CD4-positive, alpha-beta T cell (primary cell): ENCODE results near the gene TCF7L2. TPM values are rescaled to one million over a fixed set of nuclear protein-coding genes. Genes with fewer than 3 reads are reported as not detected.

Source experiments
- ATAC-seq: fragments of 200-7000 bp; cut with Tn5 transposase; one replicate; pipeline ENCODE4 v1.10.0; 2022; ENCODE audit warnings: mild to moderate bottlenecking; ENCODE audit not compliant: poor library complexity
- CTCF ChIA-PET: fragments of 350-600 bp; sonication (Branson Sonifier 250); formaldehyde crosslinking; loops from one replicate; lab custom pipeline; 2021; ENCODE audit warnings: antibody characterized with exemption, inconsistent platforms; lab: Charles Lee
- POLR2A ChIA-PET: fragments of 350-600 bp; sonication (Branson Sonifier 250); formaldehyde crosslinking; loops from one replicate; lab custom pipeline; 2021; ENCODE audit warnings: antibody characterized with exemption, inconsistent platforms; lab: Charles Lee
- DNase-seq, 14 experiments: peaks; one replicate each; pipeline ENCODE4 v3.0.0-alpha.2; 2013 to 2020; ENCODE audit warnings: mixed read lengths in 2 of 14
- H3K27ac ChIP-seq, 2 donors: one replicate each; pipeline versions ENCODE4 v1.5.1 to v1.7.0; 2013; ENCODE audit warnings: low read length in 2 of 2, low read depth in 1 of 2, mild to moderate bottlenecking in 1 of 2
- H3K27me3 ChIP-seq, 2 experiments: 1 replicate in 1 of 2; 2 replicates in 1 of 2; pipeline versions ENCODE4 v1.6.1 to v1.7.0; 2013; ENCODE audit warnings: low read length in 2 of 2, control low read depth in 1 of 2, mild to moderate bottlenecking in 1 of 2, moderate library complexity in 1 of 2; ENCODE audit not compliant: insufficient read depth in 2 of 2, control insufficient read depth in 1 of 2
- H3K36me3 ChIP-seq: one replicate; pipeline ENCODE4 v1.6.1; 2013; ENCODE audit warnings: low read length, control low read depth; ENCODE audit not compliant: insufficient read depth
- H3K4me1 ChIP-seq: one replicate; pipeline ENCODE4 v1.6.1; 2013; ENCODE audit warnings: low read length, control low read depth; ENCODE audit not compliant: insufficient read depth
- H3K4me3 ChIP-seq: one replicate; pipeline ENCODE4 v1.5.1; 2013; ENCODE audit warnings: mild to moderate bottlenecking, low read length, moderate library complexity
- H3K9me3 ChIP-seq, 2 experiments: 1 replicate in 1 of 2; 2 replicates in 1 of 2; pipeline versions ENCODE4 v1.6.1 to v1.7.0; 2013; ENCODE audit warnings: low read length in 2 of 2, mild to moderate bottlenecking in 2 of 2, control low read depth in 1 of 2, moderate library complexity in 1 of 2; ENCODE audit not compliant: control insufficient read depth in 1 of 2, insufficient read depth in 1 of 2
- H3K27ac Mint-ChIP-seq: one replicate; pipeline ENCODE4 v1.8.0; 2020; ENCODE audit warnings: mixed read lengths
- H3K27me3 Mint-ChIP-seq: one replicate; pipeline ENCODE4 v1.8.0; 2021; ENCODE audit warnings: mixed read lengths
- H3K36me3 Mint-ChIP-seq: one replicate; pipeline ENCODE4 v1.8.0; 2021; ENCODE audit warnings: low read depth, mixed read lengths
- H3K4me1 Mint-ChIP-seq: one replicate; pipeline ENCODE4 v1.8.0; 2021; ENCODE audit warnings: low read depth, mixed read lengths
- H3K4me3 Mint-ChIP-seq: one replicate; pipeline ENCODE4 v1.8.0; 2020; ENCODE audit warnings: mild to moderate bottlenecking, mixed read lengths
- H3K9me3 Mint-ChIP-seq: one replicate; pipeline ENCODE4 v1.8.0; 2020; ENCODE audit warnings: mixed read lengths
- CTCF ChIP-seq: fragments of 200-600 bp; IDR thresholded peaks from one replicate; pipeline ENCODE4 v1.8.0; 2022; ENCODE audit warnings: antibody characterized with exemption, mild to moderate bottlenecking
- intact Hi-C, 2 experiments: fragments of 100-400 bp; cut with DNase I in 1 of 2; cut with micrococcal nuclease in 1 of 2; formaldehyde crosslinking; loops; one replicate each; pipeline versions ENCODE4 v1.15.1 to v1.9.0; 2023 to 2025; cut with DNase I, micrococcal nuclease
- total RNA-seq, 174 experiments: library from RNA in 2 of 174; stranded (reverse) in 2 of 174; gene quantifications; one replicate each; pipeline ENCODE4 v1.2.3 and lab custom pipeline; 2021 to 2026

The TCF7L2 gene
- total RNA-seq, 2 experiments from 2014 or later = 4.2 to 4.4 TPM

DNA sequence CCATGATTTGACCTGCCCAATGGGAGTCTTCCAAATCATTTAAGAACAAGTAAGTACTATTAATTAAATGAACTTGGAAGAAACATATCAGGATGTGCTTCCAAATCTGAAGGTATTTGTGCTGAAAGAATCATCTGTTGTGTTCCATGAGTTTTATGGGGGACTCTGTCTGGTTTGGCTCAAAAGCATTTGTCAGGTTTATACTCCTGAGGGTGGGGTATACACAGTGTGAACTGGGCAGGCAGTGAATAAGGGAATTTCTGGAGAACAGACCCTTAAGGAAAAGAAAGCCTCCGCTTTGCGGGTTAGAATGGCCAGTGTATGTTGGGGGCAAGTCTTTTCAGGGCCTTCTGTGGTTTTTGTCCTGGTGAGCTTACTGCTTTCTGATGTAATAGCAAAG is 29.9 kb downstream of the TCF7L2 start:
- Mint-ChIP-seq H3K36me3 (no peaks in the 10 kb centered on the region), H3K4me1 (peaks cover 14% of the 10 kb centered on the region), H3K27ac (no peak overlapping the region), H3K4me3 (no peak overlapping the region), H3K27me3 (peaks cover 69% of the 10 kb centered on the region), H3K9me3 (no peaks in the 10 kb centered on the region)
- intact Hi-C loops = no loop called here
- ATAC-seq = no peak
- CTCF ChIA-PET = no interaction called here
- Histone ChIP-seq H3K4me3 (no peak overlapping the region), H3K4me1 (peaks cover 6% of the 10 kb centered on the region), H3K27ac (no peak overlapping the region), H3K9me3 (no peaks in the 10 kb centered on the region), H3K27me3 (peaks cover 15 to 31% of the 10 kb centered on the region in 2 experiments), H3K36me3 (no peaks in the 10 kb centered on the region)
- POLR2A ChIA-PET = no interaction called here
- no peak for DNase-seq
- TF ChIP-seq CTCF = no peak

- Histone ChIP-seq H3K4me1 (peaks cover 6% of the 10 kb centered on the region), H3K9me3 (no peaks in the 10 kb centered on the region), H3K27me3 (peaks cover 16 to 40% of the 10 kb centered on the region in 2 experiments), H3K4me3 (no peak overlapping the region), H3K36me3 (no peaks in the 10 kb centered on the region), H3K27ac (no peak overlapping the region)
- intact Hi-C loops = no loop called here
- DNase-seq (no peak), ATAC-seq (no peak)
- no peak for TF ChIP-seq CTCF
- H3K4me3 Mint-ChIP-seq = no peak overlapping the region
- peaks cover 71% of the 10 kb centered on the region for H3K27me3 Mint-ChIP-seq
- no peaks in the 10 kb centered on the region for H3K36me3 Mint-ChIP-seq
- ChIA-PET CTCF (no interaction called here), POLR2A (no interaction called here)
- H3K27ac Mint-ChIP-seq = no peak overlapping the region
- H3K9me3 Mint-ChIP-seq = no peaks in the 10 kb centered on the region
- peaks cover 23% of the 10 kb centered on the region for H3K4me1 Mint-ChIP-seq
Measured at GRCh38 chr10:112980937-112981336, 30.9 kb downstream of the TCF7L2 start.

GRCh38 chr10:112981553-112981952 is 31.5 kb downstream of the TCF7L2 start:
- DNase-seq (peak in 3 of 14 experiments; percentile 21 to 26 (median 25)), ATAC-seq (no peak)
- no peaks in the 10 kb centered on the region for H3K9me3 ChIP-seq
- POLR2A ChIA-PET = no interaction called here
- no peak for TF ChIP-seq CTCF
- Mint-ChIP-seq H3K4me3 (no peak overlapping the region), H3K27me3 (peaks cover 71% of the 10 kb centered on the region), H3K9me3 (no peaks in the 10 kb centered on the region), H3K4me1 (peaks cover 30% of the 10 kb centered on the region), H3K27ac (no peak overlapping the region), H3K36me3 (no peaks in the 10 kb centered on the region)
- no peak overlapping the region for H3K4me3 ChIP-seq
- H3K27me3 ChIP-seq = peaks cover 16 to 37% of the 10 kb centered on the region in 2 experiments
- H3K4me1 ChIP-seq = peaks cover 6% of the 10 kb centered on the region
- no peaks in the 10 kb centered on the region for H3K36me3 ChIP-seq
- intact Hi-C loops = no loop called here
- CTCF ChIA-PET = no interaction called here
- no peak overlapping the region for H3K27ac ChIP-seq
